Heart right ventricle (tissue), 16 donors: ENCODE data around the gene AVP. TPM values are rescaled to one million over a fixed set of nuclear protein-coding genes. Genes with fewer than 3 reads are reported as not detected.

Experiments used
- ATAC-seq, 8 donors: fragments of 200-7000 bp; cut with Tn5 transposase; one replicate each; pipeline ENCODE4 v1.9.1; 2020; ENCODE audit warnings: mild to moderate bottlenecking in 8 of 8, moderate library complexity in 8 of 8, moderate number of reproducible peaks in 1 of 8
- DNase-seq, 2 donors: peaks; one replicate each; pipeline ENCODE4 v3.0.0-alpha.2; 2020
- H3K27ac ChIP-seq, 10 donors: fragments of 200-600 bp; sonication (generic) in 2 of 10; one replicate each; pipeline versions ENCODE4 v1.5.0 to v1.8.0; 2020 to 2022; ENCODE audit warnings: mild to moderate bottlenecking in 3 of 10
- H3K27me3 ChIP-seq, 7 donors: fragments of 200-600 bp; one replicate each; pipeline ENCODE4 v1.8.0; 2021 to 2022; ENCODE audit warnings: mild to moderate bottlenecking in 2 of 7
- H3K36me3 ChIP-seq, 9 donors: fragments of 200-600 bp; sonication (generic) in 1 of 9; one replicate each; pipeline versions ENCODE4 v1.5.0 to v1.8.0; 2020 to 2022; ENCODE audit warnings: mild to moderate bottlenecking in 2 of 9
- H3K4me1 ChIP-seq, 9 donors: fragments of 200-600 bp; sonication (generic) in 1 of 9; one replicate each; pipeline versions ENCODE4 v1.5.0 to v1.8.0; 2020 to 2022; ENCODE audit warnings: mild to moderate bottlenecking in 4 of 9
- H3K4me3 ChIP-seq, 10 donors: fragments of 200-600 bp; sonication (generic) in 2 of 10; one replicate each; pipeline versions ENCODE4 v1.5.0 to v1.8.0; 2020 to 2022; ENCODE audit warnings: mild to moderate bottlenecking in 7 of 10, moderate library complexity in 2 of 10
- H3K9me3 ChIP-seq, 11 donors: fragments of 200-600 bp in 10 of 11; sonication (generic) in 2 of 11; one replicate each; pipeline versions ENCODE4 v1.5.0 to v1.8.0; 2013 to 2022; ENCODE audit warnings: mild to moderate bottlenecking in 2 of 11, control low read depth in 1 of 11, moderate library complexity in 1 of 11
- CTCF ChIP-seq, 9 donors: fragments of 200-600 bp; sonication (generic) in 2 of 9; IDR thresholded peaks; one replicate each; pipeline versions ENCODE4 v1.5.0 to v1.8.0; 2021 to 2022; ENCODE audit warnings: antibody characterized with exemption in 9 of 9, mild to moderate bottlenecking in 5 of 9, moderate library complexity in 1 of 9
- WGBS, 2 donors: extraction: QIAGEN DNeasy Blood & Tissue Kit; methylation state at CpG; one replicate each; pipeline ENCODE4 v1.1.7; 2013; ENCODE audit warnings: inconsistent platforms in 1 of 2; 5-methylcytosine and 5-hydroxymethylcytosine counted together
- intact Hi-C, 10 donors: fragments of 100-400 bp; cut with DNase I; formaldehyde crosslinking; loops; one replicate each; pipeline versions ENCODE4 v1.11.1 to v1.14.2; 2022
- polyA plus RNA-seq, 2 donors: library from polyadenylated mRNA; stranded (reverse); fragments of 200-250 nt; gene quantifications; one replicate each; pipeline ENCODE4 v1.2.3, GENCODE V29; 2013
- total RNA-seq, 10 donors: library from RNA; stranded (reverse); fragmentation: NEBNext Ultra II Directional in 3 of 10; extraction: Animal tissue kit (Norgen Biotek cat#: 25700) in 3 of 10; gene quantifications; one replicate each; pipeline versions ENCODE4 v1.2.1 to v1.2.4, GENCODE V29; 2021 to 2023
- donor health status: Arrhythmogenic right ventricular cardiomyopathy.
- donor health status: ischemic (EF 13 %, LVEDD 7.1; RV severe dilation, severe dysfunction).
- donor health status: healthy with polysubstance abuse.
- donor health status: DM: no; HTN: yes; CAD: no.
- donor health status: DM: no; HTN: no; CAD: no.
- donor health status: ischemic (EF 25% LVEDD 6.9; RV normal size, moderate dysfunction).
- donor health status: ischemic (EF 25% LVEDD 5.7; RV mildly dilated, moderate dysfunction).
- donor health status: healthy.
- donor health status: DM: yes; HTN: yes; CAD: no.
- donor health status: Ischemic cardiomyopathy.
- donor health status: ischemic (EF 35%, LVEDD 5.7; RV mildly dilated, moderate dysfunction).
- donor health status: nonischemic (EF 11% LVEDD 7.7; RV severe dilation, severe dysfunction).
- donor health status: DM: yes; HTN: yes; CAD: no.
- donor health status: PGD.
- donor health status: ischemic (EF 29% LVEDD 5.4; RV normal size, mild dysfunction).
- donor health status: nonischemic (EF 23%, LVEDD 6.1; RV moderate dilation, normal function).

The AVP gene
- total and polyA plus RNA-seq, 12 donors: not detected

- 84 to 92% methylated on average over 1 of the region's 1 CpG for WGBS, 2 donors
- TF ChIP-seq CTCF (IDR thresholded peaks at IDR 0.05): no peak
- no peak for ATAC-seq
- Histone ChIP-seq H3K27ac (no peak overlapping the region), H3K4me3 (no peak overlapping the region), H3K4me1 (peaks cover 0 to 15% (median 6%) of the 10 kb centered on the region in 9 donors), H3K36me3 (peaks cover 0 to 40% (median 10%) of the 10 kb centered on the region in 9 donors), H3K9me3 (peaks cover 0 to 10% (median 0%) of the 10 kb centered on the region in 11 donors), H3K27me3 (no peaks in the 10 kb centered on the region)
- intact Hi-C loops: no loop called here
- no peak for DNase-seq
Measured at GRCh38 chr20:3123542-3123941, 39.0 kb upstream of the AVP start.

- H3K9me3 ChIP-seq: peaks cover 0 to 10% (median 0%) of the 10 kb centered on the region in 11 donors
- DNase-seq: no peak
- peaks cover 0 to 15% (median 0%) of the 10 kb centered on the region in 9 donors for H3K4me1 ChIP-seq
- no peak overlapping the region for H3K4me3 ChIP-seq
- peak in 1 of 8 donors; percentile 15 for ATAC-seq
- TF ChIP-seq CTCF (IDR thresholded peaks at IDR 0.05): no peak
- no peaks in the 10 kb centered on the region for H3K27me3 ChIP-seq
- no peak overlapping the region for H3K27ac ChIP-seq
- peaks cover 0 to 40% (median 10%) of the 10 kb centered on the region in 9 donors for H3K36me3 ChIP-seq
- 94 to 95% methylated on average over 12 of the region's 12 CpGs for WGBS, 2 donors
- intact Hi-C loops: no loop called here
Measured at GRCh38 chr20:3121955-3122610, 37.6 kb upstream of the AVP start.

- no peak for TF ChIP-seq CTCF (IDR thresholded peaks at IDR 0.05)
- no peaks in the 10 kb centered on the region for H3K27me3 ChIP-seq
- intact Hi-C loops: no loop called here
- H3K27ac ChIP-seq: peak overlapping the region in 1 of 10 donors; percentile 27
- H3K4me1 ChIP-seq: peaks cover 0 to 15% (median 0%) of the 10 kb centered on the region in 9 donors
- H3K9me3 ChIP-seq: peaks cover 0 to 10% (median 0%) of the 10 kb centered on the region in 11 donors
- H3K36me3 ChIP-seq: peaks cover 0 to 40% (median 10%) of the 10 kb centered on the region in 9 donors
- ATAC-seq: peak in 1 of 8 donors; percentile 23
- no peak overlapping the region for H3K4me3 ChIP-seq
- WGBS, 2 donors: 75 to 82% methylated on average over 11 of the region's 11 CpGs
- DNase-seq: no peak
Measured at GRCh38 chr20:3121271-3121911, 36.9 kb upstream of the AVP start.

- Histone ChIP-seq H3K27me3 (no peaks in the 10 kb centered on the region), H3K4me3 (no peak overlapping the region), H3K9me3 (peaks cover 0 to 10% (median 0%) of the 10 kb centered on the region in 11 donors), H3K27ac (no peak overlapping the region), H3K36me3 (peaks cover 0 to 49% (median 10%) of the 10 kb centered on the region in 9 donors), H3K4me1 (peaks cover 0 to 26% (median 6%) of the 10 kb centered on the region in 9 donors)
- 76 to 81% methylated on average over 5 of the region's 5 CpGs for WGBS, 2 donors
- TF ChIP-seq CTCF (IDR thresholded peaks at IDR 0.05): no peak
- intact Hi-C loops: loop anchor here in 7 of 10 donors (5.0 to 10.0 kb wide), 4 partner anchors 67 to 198 kb away; no protein-coding TSS in a partner anchor
- DNase-seq: no peak
- ATAC-seq: no peak
Measured at GRCh38 chr20:3119044-3119443, 34.5 kb upstream of the AVP start.
